Activated T-helper 1 cell treated with anti-CD3 and anti-CD28 coated beads, Interleukin-12 subunit alpha, Interleukin-12 subunit beta, Interleukin-2, Interleukin-4 antibody, amounts not matched to agents 30 ng/mL and 10 ng/mL and 1 ng/mL, durations not matched to agents 14 hours and 24 hours and 36 hours (primary cell): ENCODE results near the gene ZNF527. TPM values are rescaled to one million over a fixed set of nuclear protein-coding genes. Genes with fewer than 3 reads are reported as not detected.

Experiments
- DNase-seq: peaks from one replicate; pipeline ENCODE4 v3.0.0; 2021; ENCODE audit warnings: low spot score
- H3K27ac Mint-ChIP-seq: one replicate; pipeline ENCODE4 v1.8.0; 2021; ENCODE audit warnings: mild to moderate bottlenecking, mixed read lengths
- H3K27me3 Mint-ChIP-seq: one replicate; pipeline ENCODE4 v1.8.0; 2022; ENCODE audit warnings: mild to moderate bottlenecking, moderate library complexity, mixed read lengths; ENCODE audit not compliant: insufficient read depth
- H3K36me3 Mint-ChIP-seq: one replicate; pipeline ENCODE4 v1.8.0; 2021; ENCODE audit warnings: low read depth, mixed read lengths
- H3K4me1 Mint-ChIP-seq: one replicate; pipeline ENCODE4 v1.8.0; 2021; ENCODE audit warnings: low read depth, mixed read lengths
- H3K4me3 Mint-ChIP-seq: one replicate; pipeline ENCODE4 v1.8.0; 2021; ENCODE audit warnings: mild to moderate bottlenecking, moderate library complexity, mixed read lengths
- H3K9me3 Mint-ChIP-seq: one replicate; pipeline ENCODE4 v1.8.0; 2021; ENCODE audit warnings: mixed read lengths
- intact Hi-C: fragments of 100-400 bp; cut with micrococcal nuclease; formaldehyde crosslinking; loops from one replicate; pipeline ENCODE4 v1.15.1; 2024
- total RNA-seq: library from RNA; stranded (reverse); gene quantifications from 2 replicates; pipeline ENCODE4 v1.2.3, GENCODE V29; 2022

The ZNF527 gene
- total RNA-seq: 3.9 and 4.5 TPM in 2 replicates

- peak; percentile 96 for DNase-seq
- intact Hi-C loops: loop anchor here (1.0 to 5.0 kb wide), 18 partner anchors 39 to 1156 kb away; partner anchors contain the start of genes CATSPERG, ZFP14, ZFP30 and ZNF146
These were observed at the start of gene ZNF527 for GRCh38 chr19:37370880-37371661. ZNF527 (plus strand) TSS chr19:37371099; CDS start chr19:37374199, 3,100 bp downstream.

DNA sequence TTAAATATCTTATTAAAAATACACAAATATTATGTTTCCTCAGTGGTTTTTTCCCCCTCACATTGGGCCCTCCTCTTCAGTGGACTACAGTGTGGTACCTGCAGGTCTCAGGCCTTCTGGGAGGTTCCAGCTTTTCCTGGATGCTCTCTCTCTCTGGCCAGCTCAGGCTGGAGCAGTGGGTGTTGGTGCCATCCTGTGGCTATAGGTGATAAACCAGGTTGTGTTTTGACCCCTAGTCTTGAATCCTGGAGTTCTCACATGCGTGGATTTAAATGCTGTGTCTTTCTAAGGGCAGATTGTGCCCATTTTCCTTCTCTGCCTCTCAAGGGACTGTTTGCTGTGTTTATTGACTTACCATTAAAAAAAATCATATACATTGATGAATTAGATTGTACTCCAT lies 41.2 kb upstream of the ZNF527 start:
- Mint-ChIP-seq H3K4me3 (no peak overlapping the region), H3K27me3 (no peaks in the 10 kb centered on the region), H3K4me1 (no peaks in the 10 kb centered on the region), H3K27ac (no peak overlapping the region), H3K36me3 (peaks cover 51% of the 10 kb centered on the region), H3K9me3 (peaks cover 29% of the 10 kb centered on the region)
- no peak for DNase-seq
- intact Hi-C loops: loop anchor here (5.0 kb wide), 1 partner anchor 43 kb away; the partner anchor contains the start of gene ZNF527

More at GRCh38 chr19:37370880-37371661, at the start of gene ZNF527:
- Mint-ChIP-seq H3K27me3 (no peaks in the 10 kb centered on the region), H3K9me3 (peaks cover 25% of the 10 kb centered on the region), H3K4me3 (peak within 1 kb of the TSS; percentile 99), H3K27ac (peak within 1 kb of the TSS; percentile 87), H3K4me1 (peaks cover 13% of the 10 kb centered on the region), H3K36me3 (peaks cover 7% of the 10 kb centered on the region)

GRCh38 chr19:37332839-37333238 lies 38.1 kb upstream of the ZNF527 start:
- H3K27me3 Mint-ChIP-seq: no peaks in the 10 kb centered on the region
- DNase-seq: no peak
- peaks cover 45% of the 10 kb centered on the region for H3K9me3 Mint-ChIP-seq
- no peaks in the 10 kb centered on the region for H3K4me1 Mint-ChIP-seq
- H3K27ac Mint-ChIP-seq: no peak overlapping the region
- no peak overlapping the region for H3K4me3 Mint-ChIP-seq
- peaks cover 54% of the 10 kb centered on the region for H3K36me3 Mint-ChIP-seq
- intact Hi-C loops: loop anchor here (5.0 kb wide), 1 partner anchor 39 kb away; the partner anchor contains the start of gene ZNF527

- DNase-seq: no peak
- peaks cover 46% of the 10 kb centered on the region for H3K9me3 Mint-ChIP-seq
- H3K4me3 Mint-ChIP-seq: no peak overlapping the region
- H3K4me1 Mint-ChIP-seq: no peaks in the 10 kb centered on the region
- intact Hi-C loops: loop anchor here (5.0 kb wide), 1 partner anchor 39 kb away; the partner anchor contains the start of gene ZNF527
- H3K27me3 Mint-ChIP-seq: no peaks in the 10 kb centered on the region
- H3K27ac Mint-ChIP-seq: no peak overlapping the region
- H3K36me3 Mint-ChIP-seq: peaks cover 53% of the 10 kb centered on the region
These were observed 37.4 kb upstream of the ZNF527 start for GRCh38 chr19:37333457-37333856.

DNA sequence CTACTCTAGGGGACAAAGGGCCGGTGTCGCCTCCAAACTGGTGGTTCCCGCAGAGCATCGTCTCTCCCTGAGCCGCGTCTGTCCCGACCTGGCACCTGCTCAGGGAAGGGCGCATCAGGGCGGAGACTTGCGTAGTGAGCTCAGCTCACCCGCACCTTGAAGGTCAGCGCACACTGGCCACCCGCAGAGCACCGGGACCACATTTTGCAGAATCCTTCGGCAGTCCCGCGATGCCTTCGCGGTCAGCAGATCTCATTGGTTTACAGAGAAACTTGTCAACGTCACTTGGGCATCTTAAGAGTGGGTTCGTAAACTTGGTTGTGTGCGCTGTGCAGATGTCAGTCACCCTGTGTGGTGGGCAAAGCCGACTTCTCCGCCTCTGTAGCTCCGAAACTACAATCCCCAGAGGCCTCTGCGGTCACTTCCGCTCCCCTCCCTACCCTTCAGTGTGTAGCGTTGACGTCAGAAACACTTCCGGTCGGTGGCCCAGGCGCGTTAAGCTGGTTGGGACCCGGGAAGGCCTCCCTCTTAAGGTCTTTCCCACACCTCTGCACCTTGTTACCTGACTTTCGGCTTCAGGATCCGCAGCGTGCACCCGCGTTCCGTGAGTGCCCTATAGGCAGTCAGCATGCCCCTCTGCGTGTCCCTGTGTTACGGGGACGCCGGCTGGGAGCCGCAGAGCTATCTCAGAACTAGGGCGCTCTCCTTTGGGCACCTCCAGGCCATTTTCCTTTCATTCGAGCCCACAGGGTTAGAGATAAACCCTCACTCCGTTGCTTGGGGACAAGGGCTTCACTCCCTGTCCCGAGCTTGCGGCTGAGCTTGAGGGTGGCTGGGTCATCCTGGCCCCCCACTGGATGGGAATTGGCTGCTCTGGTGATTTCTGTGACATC lies 36.5 kb upstream of the ZNF527 start:
- H3K36me3 Mint-ChIP-seq: peaks cover 44% of the 10 kb centered on the region
- peak; percentile 56 for DNase-seq
- intact Hi-C loops: loop anchor here (1.0 to 5.0 kb wide), 2 partner anchors 17 to 38 kb away; partner anchors contain the start of gene ZNF527
- H3K27ac Mint-ChIP-seq: peak overlapping the region; percentile 27
- H3K27me3 Mint-ChIP-seq: no peaks in the 10 kb centered on the region
- peak overlapping the region; percentile 80 for H3K4me3 Mint-ChIP-seq
- H3K9me3 Mint-ChIP-seq: peaks cover 39% of the 10 kb centered on the region
- no peaks in the 10 kb centered on the region for H3K4me1 Mint-ChIP-seq

DNA sequence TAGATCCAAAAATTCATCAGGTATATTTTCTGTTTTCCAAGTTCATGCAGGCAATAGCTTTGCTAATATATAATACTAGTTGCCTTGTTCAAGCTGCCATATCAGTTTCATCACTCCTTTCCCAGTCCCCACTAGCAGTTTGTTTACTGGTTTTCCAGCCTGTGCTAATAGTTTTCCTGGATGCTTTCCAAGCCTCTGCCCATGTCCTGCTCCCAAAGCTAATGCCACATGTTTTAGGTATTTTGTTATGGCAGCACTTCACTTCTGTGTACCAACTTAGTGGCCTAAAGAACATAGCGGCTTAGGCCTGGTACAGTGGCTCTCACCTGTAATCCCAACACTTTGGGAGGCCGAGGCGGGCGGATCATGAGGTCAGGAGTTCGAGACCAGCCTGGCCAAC lies 28.1 kb upstream of the ZNF527 start:
- DNase-seq: no peak
- peaks cover 42% of the 10 kb centered on the region for H3K9me3 Mint-ChIP-seq
- no peaks in the 10 kb centered on the region for H3K27me3 Mint-ChIP-seq
- no peak overlapping the region for H3K4me3 Mint-ChIP-seq
- peaks cover 36% of the 10 kb centered on the region for H3K36me3 Mint-ChIP-seq
- intact Hi-C loops: no loop called here
- no peak overlapping the region for H3K27ac Mint-ChIP-seq
- no peaks in the 10 kb centered on the region for H3K4me1 Mint-ChIP-seq

DNA sequence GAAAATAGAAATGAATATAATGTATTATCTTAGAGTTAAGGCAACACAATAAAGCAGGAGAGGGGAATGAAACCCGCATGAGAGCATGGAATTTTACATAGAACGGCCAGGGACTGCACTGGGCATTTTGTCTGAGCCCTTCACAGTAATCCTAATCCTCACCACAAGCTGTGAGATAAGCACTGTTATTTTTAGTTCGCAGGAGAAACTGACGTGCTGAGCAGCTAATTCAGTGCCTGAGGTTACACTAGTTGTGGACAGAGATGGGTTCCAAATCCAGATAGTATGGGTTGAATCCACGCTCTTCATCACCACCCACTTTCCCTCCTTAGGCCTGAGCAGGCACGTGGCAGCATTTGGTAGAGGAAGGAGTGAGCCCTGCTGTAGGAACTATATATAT lies 24.8 kb upstream of the ZNF527 start:
- peaks cover 41% of the 10 kb centered on the region for H3K9me3 Mint-ChIP-seq
- no peak overlapping the region for H3K4me3 Mint-ChIP-seq
- H3K27ac Mint-ChIP-seq: no peak overlapping the region
- DNase-seq: no peak
- no peaks in the 10 kb centered on the region for H3K27me3 Mint-ChIP-seq
- H3K36me3 Mint-ChIP-seq: peaks cover 46% of the 10 kb centered on the region
- intact Hi-C loops: no loop called here
- no peaks in the 10 kb centered on the region for H3K4me1 Mint-ChIP-seq

- intact Hi-C loops: no loop called here
- Mint-ChIP-seq H3K4me1 (no peaks in the 10 kb centered on the region), H3K4me3 (no peak overlapping the region), H3K9me3 (peaks cover 47% of the 10 kb centered on the region), H3K36me3 (peaks cover 52% of the 10 kb centered on the region), H3K27me3 (no peaks in the 10 kb centered on the region), H3K27ac (no peak overlapping the region)
- no peak for DNase-seq
These were observed 22.8 kb upstream of the ZNF527 start for GRCh38 chr19:37348060-37348459.

- peaks cover 66% of the 10 kb centered on the region for H3K36me3 Mint-ChIP-seq
- H3K27me3 Mint-ChIP-seq: no peaks in the 10 kb centered on the region
- no peak for DNase-seq
These were observed 16.9 kb upstream of the ZNF527 start for GRCh38 chr19:37353968-37354367.

DNA sequence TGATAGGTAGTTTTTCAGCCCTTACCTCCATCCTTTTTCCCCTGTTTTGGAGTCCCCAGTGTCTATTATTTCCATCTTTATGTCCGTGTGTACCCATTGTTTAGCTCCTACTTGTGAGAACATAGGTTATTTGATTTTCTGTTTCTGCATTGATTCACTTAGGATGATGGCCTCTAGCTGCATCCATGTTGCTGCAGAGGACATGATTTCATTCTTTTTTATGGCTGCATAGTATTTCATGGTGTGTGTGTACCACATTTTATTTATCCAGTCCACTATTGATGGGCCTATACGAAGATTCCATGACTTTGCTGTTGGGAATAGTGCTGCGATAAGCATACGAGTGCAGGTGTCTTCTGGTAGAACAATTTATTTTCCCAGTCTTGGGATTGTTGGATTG lies 15.0 kb upstream of the ZNF527 start:
- no peaks in the 10 kb centered on the region for H3K27me3 Mint-ChIP-seq
- no peak overlapping the region for H3K27ac Mint-ChIP-seq
- H3K36me3 Mint-ChIP-seq: peaks cover 70% of the 10 kb centered on the region
- H3K4me3 Mint-ChIP-seq: no peak overlapping the region
- no peak for DNase-seq
- peaks cover 74% of the 10 kb centered on the region for H3K9me3 Mint-ChIP-seq
- intact Hi-C loops: no loop called here
- no peaks in the 10 kb centered on the region for H3K4me1 Mint-ChIP-seq

More at GRCh38 chr19:37353968-37354367, 16.9 kb upstream of the ZNF527 start:
- intact Hi-C loops: no loop called here
- H3K4me1 Mint-ChIP-seq: no peaks in the 10 kb centered on the region
- H3K9me3 Mint-ChIP-seq: peaks cover 68% of the 10 kb centered on the region
- H3K27ac Mint-ChIP-seq: no peak overlapping the region
- H3K4me3 Mint-ChIP-seq: no peak overlapping the region

DNA sequence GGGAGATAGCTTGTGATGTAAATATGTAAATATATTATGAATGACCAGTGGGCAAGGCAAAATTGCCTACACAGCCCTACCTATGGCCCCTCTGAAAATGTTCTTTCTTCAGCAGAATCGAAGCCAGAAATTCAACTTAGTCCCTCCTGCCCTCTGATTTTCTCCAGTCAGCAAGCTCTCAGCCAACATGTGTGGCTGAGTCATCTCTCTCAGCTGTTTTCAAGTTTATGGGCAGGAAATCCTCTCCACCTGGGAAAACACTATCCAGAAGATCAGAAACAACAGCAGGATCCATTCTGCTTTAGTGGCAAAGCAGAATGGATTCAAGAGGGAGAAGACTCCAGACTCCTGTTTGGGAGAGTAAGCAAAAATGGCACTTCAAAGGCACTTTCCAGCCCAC lies 8.9 kb upstream of the ZNF527 start:
- peaks cover 63% of the 10 kb centered on the region for H3K36me3 Mint-ChIP-seq
- no peak overlapping the region for H3K4me3 Mint-ChIP-seq
- DNase-seq: no peak
- H3K27me3 Mint-ChIP-seq: no peaks in the 10 kb centered on the region
- H3K4me1 Mint-ChIP-seq: no peaks in the 10 kb centered on the region
- peaks cover 77% of the 10 kb centered on the region for H3K9me3 Mint-ChIP-seq
- intact Hi-C loops: no loop called here
- no peak overlapping the region for H3K27ac Mint-ChIP-seq

- Mint-ChIP-seq H3K36me3 (peaks cover 57% of the 10 kb centered on the region), H3K4me3 (no peak overlapping the region), H3K4me1 (no peaks in the 10 kb centered on the region), H3K27me3 (no peaks in the 10 kb centered on the region), H3K9me3 (peaks cover 71% of the 10 kb centered on the region), H3K27ac (no peak overlapping the region)
- DNase-seq: no peak
- intact Hi-C loops: no loop called here
These were observed 8.2 kb upstream of the ZNF527 start for GRCh38 chr19:37362733-37363132.
